Left colon (tissue), 2 donors: ENCODE measurements around the gene OR6B3. TPM values are rescaled to one million over a fixed set of nuclear protein-coding genes. Genes with fewer than 3 reads are reported as not detected.

Source experiments
- ATAC-seq: fragments of 200-7000 bp; cut with Tn5 transposase; one replicate; pipeline ENCODE4 v1.9.1; 2020; ENCODE audit warnings: mild to moderate bottlenecking, moderate library complexity
- DNase-seq, 2 donors: peaks; one replicate each; pipeline ENCODE4 v3.0.0-alpha.2; 2020
- intact Hi-C, 2 donors: fragments of 100-400 bp; cut with DNase I in 1 of 2; cut with micrococcal nuclease in 1 of 2; formaldehyde crosslinking; loops; one replicate each; pipeline versions ENCODE4 v1.11.2 to v1.14.0; 2022; cut with DNase I, micrococcal nuclease
- long read RNA-seq: library from polyadenylated mRNA; unstranded; transcript quantifications from one replicate; pipeline ENCODE4 v2.0.0, GENCODE V29; 2021
- total RNA-seq, 2 donors: library from RNA; stranded (reverse); fragmentation: NEBNext Ultra II Directional; extraction: Animal tissue kit (Norgen Biotek cat#: 25700); gene quantifications; one replicate each; pipeline ENCODE4 v1.2.1, GENCODE V29; 2021
- donor health status: DM: no; HTN: no; CAD: no.
- donor health status: DM: yes; HTN: yes; CAD: no.

OR6B3 gene
- total RNA-seq: not detected
- long read RNA-seq: 0 reads

DNA sequence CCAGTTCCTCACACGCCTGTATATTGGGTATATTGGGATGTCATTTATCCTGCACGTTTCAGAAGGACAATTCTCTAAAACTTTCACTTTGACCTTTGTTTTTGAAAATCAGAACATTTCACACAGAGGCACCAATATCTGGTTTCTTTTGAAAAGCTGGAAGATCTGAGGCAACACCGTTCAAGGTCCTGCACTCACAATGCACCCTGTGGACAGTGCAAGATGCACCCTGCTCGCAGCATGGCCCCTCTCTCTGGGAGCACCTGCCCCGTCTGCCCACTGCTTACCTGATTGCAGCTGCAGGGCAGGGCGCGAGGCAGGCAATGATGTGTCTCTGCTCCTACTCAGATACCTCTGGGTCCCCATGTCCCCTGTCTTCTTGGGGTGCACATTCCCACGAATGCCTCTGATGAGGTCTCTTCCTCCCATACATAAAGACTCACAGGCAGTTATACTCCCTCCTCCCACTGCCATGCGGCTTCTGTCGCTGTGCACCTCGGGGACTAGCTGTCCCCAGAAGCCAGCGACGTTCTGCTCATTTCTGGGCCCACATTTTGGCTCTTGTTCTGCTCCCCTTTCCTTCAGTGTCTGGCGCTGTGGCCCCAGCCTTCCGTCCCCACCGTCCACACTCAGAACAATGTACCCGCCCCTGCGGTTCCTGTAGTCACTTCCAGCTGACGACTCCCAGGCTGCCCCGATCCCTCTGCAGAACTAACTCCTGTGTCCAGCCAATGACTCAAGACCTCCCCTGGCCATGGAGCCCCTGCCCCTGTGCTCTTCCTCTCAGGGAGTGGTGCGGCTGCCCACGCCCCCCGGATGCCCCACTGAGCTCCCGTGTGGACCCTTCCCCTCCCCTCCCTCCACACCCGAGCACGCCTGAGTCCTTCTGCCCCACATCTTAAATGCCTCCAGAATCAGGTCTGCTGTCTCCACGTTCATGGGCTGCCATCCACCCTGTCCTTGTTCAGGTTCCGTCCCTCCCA is at the start of gene OR6B3:
Gene OR6B3, minus strand, starts transcription at position 349 of the 983 bp plus-strand sequence.
- ATAC-seq (no peak), DNase-seq (no peak)
- intact Hi-C loops: no loop called here

DNA sequence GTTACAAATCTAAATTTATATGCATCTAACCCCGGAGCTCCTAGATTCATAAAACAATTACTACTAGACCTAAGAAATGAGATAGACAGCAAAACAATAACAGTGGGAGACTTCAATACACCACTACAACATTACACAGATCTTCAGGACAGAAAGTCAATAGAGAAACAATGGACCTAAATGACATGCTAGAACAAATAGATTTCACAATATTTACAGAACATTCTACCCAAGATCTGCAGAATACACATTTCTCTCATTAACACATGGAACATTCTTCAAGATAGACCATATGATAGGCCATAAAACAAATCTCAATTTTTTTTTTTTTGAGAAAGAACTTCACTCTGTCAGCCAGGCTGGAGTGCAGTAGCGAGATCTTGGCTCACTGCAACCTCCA is 45.0 kb upstream of the OR6B3 start:
- intact Hi-C loops: no loop called here
- ATAC-seq (no peak), DNase-seq (no peak)

DNA sequence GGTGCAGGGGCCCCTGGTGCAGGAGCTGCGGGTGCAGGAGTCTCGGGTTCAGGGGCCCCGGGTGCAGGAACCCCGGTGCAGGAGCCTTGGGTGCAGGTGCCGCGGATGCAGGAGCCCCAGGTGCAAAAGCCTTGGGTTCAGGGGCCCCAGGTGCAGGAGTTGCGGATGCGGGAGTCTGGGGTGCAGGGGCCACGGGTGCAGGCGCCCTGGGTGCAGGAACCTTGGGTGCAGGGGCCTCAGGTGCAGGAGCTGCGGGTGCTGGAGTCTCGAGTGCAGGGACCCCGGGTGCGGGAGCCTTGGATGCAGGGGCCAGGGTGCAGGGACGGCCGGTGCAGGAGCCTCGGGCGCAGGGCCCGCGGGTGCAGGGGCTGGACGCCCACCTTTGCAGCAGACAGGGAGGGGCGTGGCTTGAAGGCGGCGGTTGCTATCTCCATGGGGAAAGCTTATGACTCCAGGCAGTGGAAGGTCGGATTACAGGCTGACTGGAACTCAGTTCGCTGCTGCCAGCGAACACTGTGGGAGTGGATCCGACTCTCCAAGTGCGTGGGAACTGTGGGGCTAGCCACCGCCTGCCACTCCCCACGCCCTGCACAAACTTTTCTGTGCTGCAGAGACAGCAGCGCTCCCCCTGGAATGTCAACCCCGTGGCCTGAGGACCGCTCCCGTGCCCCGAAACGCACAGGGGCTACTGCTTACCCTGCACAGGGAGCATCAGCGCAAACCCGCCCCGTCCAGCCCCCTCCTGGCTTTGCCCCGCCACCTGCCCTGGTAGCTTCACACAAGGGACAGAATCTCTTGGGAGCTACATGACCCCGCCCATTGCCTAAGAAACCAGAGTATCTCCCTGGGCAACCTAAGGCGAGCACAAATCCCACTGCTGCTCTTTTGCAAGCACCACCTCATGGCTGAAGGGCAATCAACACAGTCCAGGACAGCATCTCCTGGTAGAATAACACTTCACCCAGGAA is 42.5 kb upstream of the OR6B3 start:
- DNase-seq (no peak), ATAC-seq (no peak)
- intact Hi-C loops: no loop called here

DNA sequence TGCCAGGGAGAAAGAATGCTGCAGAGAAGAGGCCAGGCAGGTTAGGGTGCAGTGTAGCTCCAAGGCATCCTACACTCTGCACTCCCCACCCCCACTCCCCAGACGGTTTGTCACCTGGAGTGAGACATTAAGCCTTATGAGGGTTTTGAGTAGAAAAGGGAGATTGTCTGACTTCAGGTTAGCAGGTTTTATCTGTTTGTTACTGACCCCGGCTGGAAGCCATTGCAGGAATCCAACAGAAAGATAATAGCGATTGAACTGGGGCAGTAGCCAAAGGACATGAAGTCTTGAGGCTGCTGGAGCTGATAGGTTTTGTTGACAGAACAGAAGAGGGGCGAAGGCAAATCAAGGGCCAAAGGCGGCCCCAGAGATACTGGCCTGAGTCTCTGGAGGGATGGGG is 36.0 kb upstream of the OR6B3 start:
- intact Hi-C loops: no loop called here
- no peak for ATAC-seq
- no peak for DNase-seq

- DNase-seq (no peak), ATAC-seq (no peak)
- intact Hi-C loops: no loop called here
Measured at GRCh38 chr2:240086563-240086962, 33.2 kb upstream of the OR6B3 start.

DNA sequence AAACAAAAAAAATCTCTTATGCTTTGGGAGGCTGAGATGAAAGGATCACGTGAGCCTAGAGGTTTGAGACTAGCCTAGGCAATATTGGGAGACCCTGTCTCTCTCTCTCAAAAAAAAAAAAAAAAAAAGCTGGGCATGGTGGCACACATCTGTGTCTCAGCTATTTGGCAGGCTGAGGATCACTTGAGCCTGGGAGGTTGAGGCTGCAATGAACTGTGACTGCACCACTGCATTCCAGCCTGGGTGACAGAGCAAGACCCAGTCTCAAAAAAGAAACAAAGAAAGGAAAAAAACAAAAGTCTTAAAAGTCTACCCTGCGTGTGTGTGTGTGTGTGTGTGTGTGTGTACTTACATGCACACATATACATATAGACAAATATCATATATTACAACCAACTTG is 25.3 kb upstream of the OR6B3 start:
- ATAC-seq: no peak
- DNase-seq: no peak
- intact Hi-C loops: no loop called here

DNA sequence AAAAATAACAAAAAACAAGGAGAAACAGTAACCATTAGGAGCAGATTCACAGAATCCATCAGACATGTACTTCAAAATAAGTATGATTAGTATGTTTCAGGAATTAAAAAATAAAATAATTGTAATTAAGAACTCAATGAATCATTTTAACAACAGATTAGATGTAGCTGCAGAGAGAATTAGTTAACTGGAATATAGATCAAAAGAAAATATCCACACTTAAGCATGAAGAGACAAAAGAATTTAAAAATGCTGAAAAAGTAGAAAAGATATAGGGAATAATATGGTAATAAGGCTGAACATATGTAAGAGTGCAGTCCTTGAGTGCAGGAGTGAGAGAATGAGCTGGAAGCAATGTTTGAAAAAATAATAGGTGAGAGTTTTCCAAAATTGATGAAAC is 24.1 kb upstream of the OR6B3 start:
- intact Hi-C loops: no loop called here
- DNase-seq (no peak), ATAC-seq (no peak)

DNA sequence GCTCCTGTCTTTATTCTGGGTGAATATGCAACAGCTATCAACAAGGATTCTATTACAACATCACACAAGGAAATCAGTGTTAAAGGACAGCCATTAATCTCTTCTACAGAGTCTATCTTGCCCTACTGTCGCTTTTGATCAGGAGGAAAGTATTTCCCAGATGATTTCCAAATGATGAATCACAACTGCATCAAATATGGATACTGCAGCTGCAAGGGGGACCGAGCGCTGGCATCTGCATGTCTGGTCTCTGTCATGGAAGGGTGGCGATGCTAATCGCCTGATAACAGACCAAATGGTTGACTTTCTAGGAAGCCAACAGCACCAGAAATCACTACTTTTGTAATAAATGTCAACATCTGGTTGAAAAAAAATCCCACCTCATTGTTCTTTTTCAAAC is 21.2 kb upstream of the OR6B3 start:
- intact Hi-C loops: no loop called here
- DNase-seq (no peak), ATAC-seq (no peak)

GRCh38 chr2:240070907-240071306 is 17.6 kb upstream of the OR6B3 start:
- intact Hi-C loops: no loop called here
- no peak for DNase-seq
- ATAC-seq: no peak

DNA sequence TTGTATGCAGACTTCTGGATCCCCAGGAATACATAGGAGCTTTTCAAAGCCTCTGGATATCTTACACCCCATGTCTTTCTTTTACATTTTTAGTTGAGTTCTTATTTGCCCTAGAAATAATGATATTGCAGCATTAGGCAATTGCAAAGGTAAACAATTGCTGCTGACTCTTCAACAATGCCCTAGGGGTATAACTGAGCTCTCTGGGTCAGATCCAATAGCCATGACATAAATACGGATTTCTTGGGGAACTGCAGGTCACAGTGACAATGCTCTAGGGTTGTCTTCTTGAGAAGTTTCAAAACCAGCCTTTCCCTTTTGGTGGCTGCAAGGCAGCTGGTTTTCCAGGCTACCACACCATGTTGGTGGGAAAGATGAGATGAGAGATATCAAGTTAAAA is 16.5 kb upstream of the OR6B3 start:
- no peak for DNase-seq
- ATAC-seq: no peak
- intact Hi-C loops: no loop called here

DNA sequence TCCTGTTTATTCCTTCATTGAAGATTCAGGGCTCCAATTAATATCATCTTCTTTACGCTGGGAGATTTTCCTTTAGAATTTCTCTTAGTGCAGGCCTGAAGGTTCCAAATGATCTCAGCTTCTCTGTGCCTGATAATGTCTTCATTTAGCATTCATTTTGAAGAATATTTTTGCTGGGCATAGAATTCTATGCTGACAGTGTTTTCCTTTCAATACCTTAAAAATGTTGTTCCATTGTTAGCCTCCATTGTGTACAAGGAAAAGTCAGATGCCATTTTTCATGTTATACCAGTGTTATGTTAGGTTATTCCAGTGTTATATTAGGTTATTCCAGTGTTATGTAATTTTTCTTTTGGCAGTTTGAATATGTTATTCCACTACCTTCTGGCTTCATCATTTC is 14.9 kb upstream of the OR6B3 start:
- intact Hi-C loops: no loop called here
- no peak for DNase-seq
- no peak for ATAC-seq

DNA sequence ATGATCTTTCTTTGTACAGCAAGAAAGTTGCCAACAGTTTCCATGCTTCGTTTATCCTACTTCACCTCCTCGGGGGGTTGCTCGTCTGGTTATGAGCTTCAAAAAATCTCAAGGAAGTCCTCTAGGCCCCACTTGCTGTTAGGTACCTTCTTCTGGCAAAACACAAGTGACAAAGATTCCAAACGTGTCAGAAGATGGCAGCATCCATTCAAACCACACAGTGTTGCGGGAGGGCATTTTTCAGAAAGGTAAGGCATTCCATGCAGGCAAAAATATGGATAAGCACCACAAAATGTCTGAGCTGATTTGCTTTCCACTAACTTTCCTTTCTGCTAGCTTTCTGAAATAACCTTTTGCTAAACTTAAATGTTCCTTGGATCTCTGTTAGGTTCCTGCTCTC is 13.2 kb upstream of the OR6B3 start:
- ATAC-seq: no peak
- intact Hi-C loops: no loop called here
- no peak for DNase-seq

GRCh38 chr2:240064898-240065297 is 11.6 kb upstream of the OR6B3 start:
- intact Hi-C loops: no loop called here
- ATAC-seq (no peak), DNase-seq (no peak)

DNA sequence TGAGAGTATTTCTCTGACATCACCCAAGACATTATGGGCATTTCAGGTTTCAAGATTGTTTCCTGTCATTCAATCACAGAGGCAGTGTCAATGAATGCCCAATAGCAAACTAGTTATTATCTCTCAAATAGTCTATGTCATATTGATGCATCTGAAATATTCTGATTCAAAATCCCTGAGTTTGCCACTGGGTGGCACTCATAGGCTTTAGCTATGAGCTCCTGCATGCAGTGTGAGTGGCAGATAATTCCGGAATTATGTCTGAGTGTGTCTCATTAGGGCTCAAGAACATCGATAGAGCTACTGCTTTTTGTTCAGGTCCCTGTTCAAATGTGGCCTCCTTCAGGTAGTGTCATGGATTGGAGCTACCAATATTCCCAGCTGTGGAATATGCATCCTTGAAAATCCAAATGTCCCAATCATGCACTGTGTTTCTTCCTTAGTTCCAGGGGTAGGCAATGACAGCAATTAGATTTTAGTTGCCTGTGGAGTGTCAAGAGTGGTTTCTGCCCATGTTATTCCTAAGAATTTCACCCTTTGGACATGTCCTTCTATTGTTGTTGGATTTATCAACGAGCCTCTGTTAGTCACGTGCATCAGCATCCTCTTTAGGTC is 7.8 kb upstream of the OR6B3 start:
- ATAC-seq: peak; percentile 70
- intact Hi-C loops: no loop called here
- DNase-seq: peak in 1 of 2 donors; percentile 31

GRCh38 chr2:240056678-240057077 is 3.4 kb upstream of the OR6B3 start:
- no peak for ATAC-seq
- intact Hi-C loops: loop anchor here in 1 of 2 donors (5.0 kb wide), 1 partner anchor 86 kb away; the partner anchor contains the start of gene OTOS
- DNase-seq: no peak

GRCh38 chr2:240055177-240055917 is 2.0 kb upstream of the OR6B3 start:
- intact Hi-C loops: loop anchor here in 1 of 2 donors (5.0 kb wide), 1 partner anchor 87 kb away; the partner anchor contains the start of gene OTOS
- no peak for DNase-seq
- ATAC-seq: no peak

- intact Hi-C loops: no loop called here
- DNase-seq (no peak), ATAC-seq (no peak)
Measured at GRCh38 chr2:240052524-240052923, 797 bp downstream of the OR6B3 start.

DNA sequence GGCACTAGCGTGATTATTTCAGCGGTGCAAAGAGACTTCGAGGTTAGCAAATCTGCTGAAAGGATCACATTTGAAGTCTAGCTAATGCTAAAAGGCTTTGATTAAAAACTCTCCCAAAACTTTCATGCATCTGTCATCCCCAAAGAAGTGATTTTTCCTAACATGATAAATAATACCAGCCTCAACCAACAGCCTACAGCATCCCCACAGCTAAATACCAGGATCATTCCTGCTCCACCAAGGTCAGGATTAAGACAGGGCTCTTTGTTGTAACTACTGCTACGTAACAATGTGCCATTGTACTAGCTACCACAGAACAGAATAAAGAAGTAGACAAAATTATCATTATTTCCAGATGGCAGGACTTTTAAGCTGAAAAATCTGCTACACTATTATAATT is 1.6 kb downstream of the OR6B3 start:
- ATAC-seq: no peak
- intact Hi-C loops: no loop called here
- DNase-seq: no peak
